Measurements from ENCODE around the gene BIRC3. TPM values are rescaled to one million over a fixed set of nuclear protein-coding genes. Genes with fewer than 3 reads are reported as not detected.

BIRC3 gene
- polyA plus RNA-seq, 2 of the 4 experiments (the other 2 are of a cell fraction), result 11.3 to 17.5 TPM

DNA sequence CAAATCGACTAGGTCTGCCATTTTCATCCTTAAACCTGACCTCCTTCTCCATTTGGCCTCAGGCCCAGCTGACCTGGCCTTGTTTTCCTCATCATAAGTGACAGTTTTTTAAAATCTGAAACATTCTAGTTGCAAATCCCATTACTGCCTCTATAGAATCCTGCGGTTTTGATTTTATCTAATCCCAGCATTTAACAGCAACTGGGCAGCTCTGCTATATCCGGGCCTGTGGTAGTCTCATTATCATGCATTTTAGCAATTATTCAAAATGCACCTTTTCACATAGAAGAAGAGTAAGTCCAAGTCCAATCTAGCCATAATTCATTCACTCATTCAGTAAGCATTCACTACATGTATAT lies 28.6 kb upstream of the BIRC3 start:
- FAIRE-seq (no peak), DNase-seq (ENCODE audit: low read depth in 1 of 2, low spot score in 1 of 2) (no peak), ATAC-seq (no peak)
- ChIA-PET POLR2A (no interaction called here), CTCF (interaction anchor here (0.7 to 4.8 kb wide), 15 partner anchors 9 to 390 kb away, joined by 3 to 38 read pairs (median 4); partner anchors contain the start of gene BIRC3)
- Histone ChIP-seq H3K4me1 (peaks cover 34% of the 10 kb centered on the region; the same call in 2 of the 3 replicates), H3K9me3 (no peaks in the 10 kb centered on the region), H3K4me2 (peak overlapping the region; percentile 66), H3K27ac (peak overlapping the region; percentile 57 to 72; a peak in 4 of 6 replicates), H3K4me3 (no peak overlapping the region)
- WGBS (ENCODE audit: missing lambda C conversion rate), result 84% methylated on average over 3 of the region's 3 CpGs
- TF ChIP-seq HES2 (IDR thresholded peaks at IDR 0.05) (no peak), RARB (CRISPR knock-in tag; IDR thresholded peaks at IDR 0.05) (no peak), RNF2 (IDR thresholded peaks at IDR 0.05; ENCODE audit: borderline replicate concordance, low read depth) (no peak), HEYL (CRISPR knock-in tag; IDR thresholded peaks at IDR 0.05) (no peak), KDM1A (IDR thresholded peaks at IDR 0.05; ENCODE audit: low read depth) (no peak), ATOH8 (CRISPR knock-in tag; IDR thresholded peaks at IDR 0.05; ENCODE audit: low read depth) (no peak), RFX5 (IDR thresholded peaks at IDR 0.05) (no peak), TP53 (CRISPR knock-in tag; IDR thresholded peaks at IDR 0.05) (no peak), HOXB5 (CRISPR knock-in tag; IDR thresholded peaks at IDR 0.05) (no peak), TFCP2L1 (CRISPR knock-in tag; IDR thresholded peaks at IDR 0.05) (no peak), ZC3H11A (IDR thresholded peaks at IDR 0.05) (no peak), GATA3 (IDR thresholded peaks at IDR 0.05; ENCODE audit: borderline replicate concordance) (no peak), POLR2A (IDR thresholded peaks at IDR 0.05; ENCODE audit: low read length) (no peak), HOXA7 (CRISPR knock-in tag; IDR thresholded peaks at IDR 0.05) (no peak), KDM5A (IDR thresholded peaks at IDR 0.05) (no peak), E2F6 (IDR thresholded peaks at IDR 0.05; ENCODE audit: borderline replicate concordance, low read depth) (no peak), POLR2AphosphoS2 (conservative IDR thresholded peaks at IDR 0.05; ENCODE audit: low read length) (no peak), EP300 (IDR thresholded peaks at IDR 0.05) (no peak)
- TF ChIP-seq, protein P1, sequence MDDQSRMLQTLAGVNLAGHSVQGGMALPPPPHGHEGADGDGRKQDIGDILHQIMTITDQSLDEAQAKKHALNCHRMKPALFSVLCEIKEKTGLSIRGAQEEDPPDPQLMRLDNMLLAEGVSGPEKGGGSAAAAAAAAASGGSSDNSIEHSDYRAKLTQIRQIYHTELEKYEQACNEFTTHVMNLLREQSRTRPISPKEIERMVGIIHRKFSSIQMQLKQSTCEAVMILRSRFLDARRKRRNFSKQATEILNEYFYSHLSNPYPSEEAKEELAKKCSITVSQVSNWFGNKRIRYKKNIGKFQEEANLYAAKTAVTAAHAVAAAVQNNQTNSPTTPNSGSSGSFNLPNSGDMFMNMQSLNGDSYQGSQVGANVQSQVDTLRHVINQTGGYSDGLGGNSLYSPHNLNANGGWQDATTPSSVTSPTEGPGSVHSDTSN (IDR thresholded peaks at IDR 0.05), result no peak

DNA sequence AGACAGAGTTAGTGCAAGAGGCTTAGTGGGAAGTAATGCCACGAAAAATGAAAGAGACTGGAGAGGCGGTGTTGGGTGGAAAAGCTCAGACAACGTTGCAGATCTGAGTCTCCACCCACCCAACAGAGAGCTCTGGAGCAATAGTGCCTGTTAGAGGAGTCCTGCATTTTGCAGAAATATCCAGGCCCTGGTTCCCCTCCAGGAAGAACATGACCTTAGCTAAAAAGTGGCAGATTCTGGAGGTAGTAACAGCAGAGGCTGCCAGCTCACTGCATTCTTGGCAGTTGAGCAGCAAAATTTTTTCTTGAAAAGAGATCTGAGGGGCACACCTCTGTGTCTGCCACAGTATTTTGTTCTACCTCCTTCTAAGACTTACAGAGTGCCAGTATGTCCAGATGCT lies 27.7 kb upstream of the BIRC3 start:
- Histone ChIP-seq H3K27ac (peak overlapping the region; percentile 28 to 62; a peak in 4 of 6 replicates), H3K4me1 (peaks cover 41% of the 10 kb centered on the region; the same call in 2 of the 3 replicates), H3K4me2 (peak overlapping the region; percentile 66), H3K4me3 (no peak overlapping the region), H3K9me3 (no peaks in the 10 kb centered on the region)
- FAIRE-seq (no peak), ATAC-seq (peak in 1 of 2 experiments; percentile 14; a peak in 1 of 6 replicates), DNase-seq (ENCODE audit: low read depth in 1 of 2, low spot score in 1 of 2) (no peak)
- POLR2A ChIA-PET, result interaction anchor here (1.0 kb wide), 1 partner anchor 18 kb away, joined by 3 read pairs; no protein-coding TSS in a partner anchor
- WGBS (ENCODE audit: missing lambda C conversion rate), result 17% methylated on average over 3 of the region's 3 CpGs
- CTCF ChIA-PET, result interaction anchor here (0.9 to 4.8 kb wide), 11 partner anchors 10 to 377 kb away, joined by 3 to 38 read pairs (median 5); partner anchors contain the start of genes BIRC2 and BIRC3
- TF ChIP-seq MAFK (IDR thresholded peaks at IDR 0.05; ENCODE audit: partially characterized antibody), result no peak
- TF ChIP-seq RAD21 (conservative IDR thresholded peaks at IDR 0.05 in 1 of 2, IDR thresholded peaks at IDR 0.05 in 1 of 2), result no peak
- no peak for TF ChIP-seq SMC3 (IDR thresholded peaks at IDR 0.05)
- no peak for TF ChIP-seq ZC3H11A (IDR thresholded peaks at IDR 0.05)
- TF ChIP-seq CBX2 (IDR thresholded peaks at IDR 0.05; ENCODE audit: borderline replicate concordance, low read depth), result no peak
- no peak for TF ChIP-seq FOSL2 (IDR thresholded peaks at IDR 0.05)
- TF ChIP-seq FOSL2 (CRISPR knock-in tag; IDR thresholded peaks at IDR 0.05), result no peak
- no peak for TF ChIP-seq RARB (CRISPR knock-in tag; IDR thresholded peaks at IDR 0.05)
- TF ChIP-seq RCOR1 (IDR thresholded peaks at IDR 0.05; ENCODE audit: low read depth, low read length), result no peak
